GM10847 (cell line): ENCODE measurements around the gene CALML5.

Source experiments
- POLR2A ChIP-seq: IDR thresholded peaks from 2 replicates; pipeline ENCODE4 v1.6.1; 2011; ENCODE audit not compliant: insufficient read length; ENCODE audit errors: extremely low read depth

The CALML5 gene

DNA sequence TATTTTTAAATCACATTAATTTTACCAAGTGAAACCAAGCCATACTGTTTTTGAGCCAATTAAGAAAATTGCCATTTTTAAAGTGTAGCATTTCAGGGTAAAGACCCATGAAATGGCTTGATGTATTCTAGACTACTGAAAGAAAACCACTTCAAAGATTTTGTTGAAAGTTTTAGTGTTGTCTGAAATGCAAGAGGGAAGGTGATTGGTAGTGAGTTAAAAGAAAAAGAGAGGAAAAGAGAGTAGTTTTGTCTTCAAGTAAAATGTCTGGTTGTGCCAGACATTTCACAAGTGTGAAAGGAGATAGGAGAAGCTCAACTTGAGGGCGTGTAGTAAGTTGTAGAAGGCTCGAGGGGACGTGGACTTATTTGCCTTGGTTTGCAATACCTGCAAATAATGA is 41.6 kb downstream of the CALML5 start:
- TF ChIP-seq POLR2A: no peak

DNA sequence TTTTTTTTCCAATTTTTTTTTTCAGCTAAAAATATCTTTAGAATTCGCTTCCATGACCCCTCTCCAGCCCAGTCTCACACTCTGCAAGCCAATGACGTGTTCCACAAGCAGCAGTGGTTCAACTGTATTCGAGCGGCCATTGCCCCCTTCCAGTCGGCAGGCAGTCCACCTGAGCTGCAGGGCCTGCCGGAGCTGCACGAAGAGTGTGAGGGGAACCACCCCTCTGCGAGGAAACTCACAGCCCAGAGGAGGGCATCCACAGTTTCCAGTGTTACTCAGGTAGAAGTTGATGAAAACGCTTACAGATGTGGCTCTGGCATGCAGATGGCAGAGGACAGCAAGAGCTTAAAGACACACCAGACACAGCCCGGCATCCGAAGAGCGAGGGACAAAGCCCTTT is 42.8 kb downstream of the CALML5 start:
- TF ChIP-seq POLR2A: no peak

DNA sequence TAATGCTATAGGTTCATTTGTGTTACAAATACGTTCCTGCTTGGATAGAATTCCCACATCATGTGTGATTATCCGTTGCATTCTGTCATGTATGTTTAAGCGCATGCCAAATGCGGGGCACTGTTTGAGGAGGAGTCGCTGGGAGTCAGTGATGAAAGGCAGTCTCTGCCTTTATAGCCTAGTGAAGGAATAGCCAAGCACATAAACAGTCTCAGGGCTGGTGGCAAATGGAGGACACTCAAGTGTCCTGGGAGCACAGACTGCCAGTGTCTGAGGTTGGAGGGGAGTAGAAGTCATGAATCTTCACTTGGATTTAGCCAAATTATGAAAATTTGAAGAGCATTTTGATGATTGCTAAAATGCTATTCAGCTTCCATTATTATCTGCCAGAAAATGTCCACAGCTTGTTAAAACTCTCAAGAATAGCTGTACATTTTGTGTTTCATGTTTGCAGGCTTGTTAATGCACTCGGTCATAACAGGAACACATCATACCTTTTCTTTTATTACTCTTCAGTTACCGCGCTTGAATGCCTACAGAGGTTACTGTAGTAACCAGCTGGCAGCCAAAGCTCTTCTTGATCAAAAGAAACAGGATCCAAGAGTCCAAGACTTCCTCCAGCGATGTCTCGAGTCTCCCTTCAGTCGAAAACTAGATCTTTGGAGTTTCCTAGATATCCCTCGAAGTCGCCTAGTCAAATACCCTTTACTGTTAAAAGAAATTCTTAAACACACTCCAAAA is 45.5 kb downstream of the CALML5 start:
- no peak for TF ChIP-seq POLR2A

DNA sequence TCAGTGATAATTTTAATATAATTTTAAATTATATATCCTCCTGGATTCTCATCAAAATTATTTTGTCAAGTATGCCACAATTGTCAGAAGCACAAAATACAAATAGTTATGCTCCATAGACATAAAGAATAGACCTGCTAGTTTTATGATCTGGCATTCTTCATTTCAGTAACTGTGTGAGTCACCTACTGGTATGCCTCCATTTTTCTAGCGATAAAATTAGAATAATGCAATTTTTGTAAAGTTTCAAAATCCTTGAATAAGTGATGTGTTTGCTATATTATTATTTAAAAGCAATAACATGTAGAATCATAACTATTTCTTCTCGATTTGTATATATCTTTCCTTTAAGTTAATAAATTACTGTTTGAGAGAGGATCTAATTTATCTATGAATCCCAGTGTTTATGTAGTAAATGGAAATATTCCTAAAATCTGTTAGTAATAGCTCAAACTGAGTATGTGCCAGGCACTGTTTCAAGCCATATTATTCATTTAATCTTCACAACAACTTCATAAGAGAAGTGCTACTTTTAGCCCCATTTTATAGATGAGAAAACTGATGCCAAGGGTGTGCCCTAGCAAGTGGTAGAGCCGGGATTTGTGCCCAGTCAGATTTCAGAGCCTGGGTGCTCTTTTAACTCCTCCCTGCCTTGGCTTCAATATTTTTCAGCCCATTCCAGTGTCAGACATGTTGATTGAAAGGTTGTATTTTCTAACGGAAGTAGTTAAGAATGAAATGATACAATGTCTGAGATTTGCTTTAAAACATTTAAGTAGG is 48.6 kb downstream of the CALML5 start:
- TF ChIP-seq POLR2A: no peak

DNA sequence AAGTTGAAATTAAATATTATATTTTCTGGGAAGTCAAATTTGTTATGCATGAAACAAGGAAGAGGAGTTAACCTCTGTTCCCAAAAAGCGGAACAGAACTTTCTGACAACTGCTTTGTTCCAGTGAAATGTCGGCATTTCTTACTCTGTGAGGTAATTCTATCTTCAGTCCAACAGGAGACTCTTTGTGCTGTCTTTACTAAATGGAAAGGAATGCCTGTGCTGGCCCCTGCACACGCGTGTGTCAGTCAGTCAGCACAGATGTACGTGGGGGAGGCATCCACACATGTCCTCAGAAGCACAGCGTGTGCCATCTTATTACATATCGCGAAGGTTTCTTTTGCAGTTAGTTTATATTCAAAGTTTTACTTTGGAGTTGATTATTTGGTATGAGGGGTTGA is 49.5 kb downstream of the CALML5 start:
- no peak for TF ChIP-seq POLR2A

- no peak for TF ChIP-seq POLR2A
These were observed 50.1 kb downstream of the CALML5 start for GRCh38 chr10:5449227-5449626.
